Ramos (cell line): ENCODE results near the gene POLR2L.

Experiments
- in situ Hi-C: fragments of 300-500 bp; cut with MboI; formaldehyde crosslinking; loops from one replicate; pipeline ENCODE4 v1.14.3; 2022; ENCODE audit warnings: low sequenced_read_pairs; ENCODE audit not compliant: unreplicated experiment

Gene POLR2L

GRCh38 chr11:816433-816779, 25.9 kb downstream of the POLR2L start:
- in situ Hi-C loops = loop anchor here (25.0 kb wide), 1 partner anchor 1571 kb away; the partner anchor contains the start of gene CD81

- in situ Hi-C loops = loop anchor here (25.0 kb wide), 1 partner anchor 1571 kb away; the partner anchor contains the start of gene CD81
Observed at GRCh38 chr11:815675-816432, 26.5 kb downstream of the POLR2L start.

- in situ Hi-C loops = loop anchor here (25.0 kb wide), 1 partner anchor 1574 kb away; the partner anchor contains the start of gene CD81
Observed at GRCh38 chr11:813456-814096, 28.8 kb downstream of the POLR2L start.

GRCh38 chr11:813072-813455, 29.3 kb downstream of the POLR2L start:
- in situ Hi-C loops = loop anchor here (25.0 kb wide), 1 partner anchor 1574 kb away; the partner anchor contains the start of gene CD81

GRCh38 chr11:812390-812789, 29.9 kb downstream of the POLR2L start:
- in situ Hi-C loops = loop anchor here (25.0 kb wide), 1 partner anchor 1575 kb away; the partner anchor contains the start of gene CD81

GRCh38 chr11:811446-812245, 30.7 kb downstream of the POLR2L start:
- in situ Hi-C loops = loop anchor here (25.0 kb wide), 1 partner anchor 1576 kb away; the partner anchor contains the start of gene CD81

- in situ Hi-C loops = loop anchor here (25.0 kb wide), 1 partner anchor 1577 kb away; the partner anchor contains the start of gene CD81
Observed at GRCh38 chr11:810040-810567, 32.2 kb downstream of the POLR2L start.

GRCh38 chr11:809287-810039, 32.9 kb downstream of the POLR2L start, which contains the start of gene RPLP2:
RPLP2 (plus strand) TSS chr11:809967; CDS start chr11:810235, 268 bp downstream.
- in situ Hi-C loops = loop anchor here (25.0 kb wide), 1 partner anchor 1578 kb away; the partner anchor contains the start of gene CD81

GRCh38 chr11:808427-809286, 33.7 kb downstream of the POLR2L start:
- in situ Hi-C loops = loop anchor here (25.0 kb wide), 1 partner anchor 1579 kb away; the partner anchor contains the start of gene CD81

- in situ Hi-C loops = loop anchor here (25.0 kb wide), 1 partner anchor 1583 kb away; the partner anchor contains the start of gene CD81
Observed at GRCh38 chr11:804599-804964, 37.7 kb downstream of the POLR2L start.

GRCh38 chr11:803770-804598, 38.3 kb downstream of the POLR2L start:
- in situ Hi-C loops = loop anchor here (25.0 kb wide), 1 partner anchor 1583 kb away; the partner anchor contains the start of gene CD81

- in situ Hi-C loops = loop anchor here (25.0 kb wide), 1 partner anchor 1584 kb away; the partner anchor contains the start of gene CD81
Observed at GRCh38 chr11:803467-803742, 38.9 kb downstream of the POLR2L start.

GRCh38 chr11:802693-803466, 39.4 kb downstream of the POLR2L start:
- in situ Hi-C loops = loop anchor here (25.0 kb wide), 1 partner anchor 1584 kb away; the partner anchor contains the start of gene CD81

- in situ Hi-C loops = loop anchor here (25.0 kb wide), 1 partner anchor 1585 kb away; the partner anchor contains the start of gene CD81
Observed at GRCh38 chr11:802018-802617, 40.2 kb downstream of the POLR2L start.

- in situ Hi-C loops = loop anchor here (25.0 kb wide), 1 partner anchor 1586 kb away; the partner anchor contains the start of gene CD81
Observed at GRCh38 chr11:801097-801780, 41.1 kb downstream of the POLR2L start.
